ENCODE measurements around the gene MARCHF11.

Gene MARCHF11

GRCh38 chr5:16179511-16179935 is at the start of gene MARCHF11:
MARCHF11 (minus strand) TSS chr5:16179791; CDS start chr5:16179575, 216 bp downstream.
- DNase-seq (ENCODE audit: low spot score) = no peak

DNA sequence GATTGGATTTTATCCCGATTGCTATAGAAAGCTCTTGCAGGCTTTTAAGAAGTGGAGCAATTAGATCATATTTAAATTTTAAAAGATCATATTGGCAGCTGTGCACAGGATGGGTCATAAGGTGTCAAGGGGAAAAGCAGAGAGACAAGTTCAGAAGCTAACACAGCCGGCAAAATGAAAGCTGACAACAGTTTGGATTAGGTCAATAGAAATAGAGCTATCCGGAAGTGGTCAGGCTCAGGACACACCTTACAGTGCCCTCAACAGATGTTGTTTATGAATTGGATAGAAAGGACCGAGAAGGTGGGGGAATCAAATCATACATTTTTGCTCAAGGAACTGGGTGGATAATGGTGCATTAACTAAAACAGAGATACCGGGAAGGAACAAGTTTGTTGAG is 46.3 kb upstream of the MARCHF11 start:
- no peak for DNase-seq (ENCODE audit: low spot score)

GRCh38 chr5:16192311-16192710 is 12.7 kb upstream of the MARCHF11 start:
- no peak for DNase-seq (ENCODE audit: low spot score)

- DNase-seq (ENCODE audit: low spot score) = no peak
Observed at GRCh38 chr5:16180789-16181082, 1.1 kb upstream of the MARCHF11 start.

DNA sequence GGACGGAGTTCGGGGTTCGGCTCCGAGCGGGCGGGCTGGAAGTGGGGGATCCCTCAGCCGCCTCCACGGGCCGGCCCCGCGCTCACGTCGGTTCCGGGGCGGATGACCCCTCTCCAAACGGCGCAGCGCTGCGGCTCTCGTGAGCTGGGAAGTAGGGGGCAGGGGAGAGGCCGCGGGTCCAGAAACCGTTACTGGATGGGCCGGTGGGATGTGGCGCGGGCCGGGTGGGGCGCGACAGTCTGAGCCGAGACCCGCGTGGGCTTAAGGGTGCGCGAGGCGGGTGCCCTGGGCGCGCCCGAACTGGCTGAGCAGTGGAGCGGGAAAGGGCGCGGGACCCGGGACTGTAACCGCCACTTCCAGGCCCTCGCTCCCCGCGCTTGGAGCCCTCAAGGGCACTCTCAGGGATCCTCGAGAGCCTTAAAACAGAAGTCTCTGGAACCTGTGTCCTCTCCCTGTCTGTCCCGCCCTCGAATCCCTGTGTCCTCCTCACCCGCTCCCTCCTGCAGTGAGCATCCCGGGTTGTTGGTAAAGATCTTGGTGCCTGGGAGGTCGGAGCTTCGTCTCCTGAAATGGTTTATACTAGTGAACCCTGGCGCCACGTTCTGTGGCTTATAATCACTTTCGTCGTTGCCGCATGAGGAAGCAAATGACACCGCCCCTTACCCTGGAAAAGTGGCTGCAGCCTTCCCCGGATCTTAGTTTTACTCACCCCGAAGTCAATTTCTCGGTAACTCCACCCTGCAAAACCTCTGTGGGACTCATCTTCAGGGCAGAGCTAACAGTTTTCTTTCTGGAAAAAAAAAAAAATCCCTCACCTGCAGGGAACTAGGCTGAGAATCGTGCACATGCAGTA is 571 bp upstream of the MARCHF11 start:
- DNase-seq (ENCODE audit: low spot score) = no peak

- no peak for DNase-seq (ENCODE audit: low spot score)
Observed at GRCh38 chr5:16178745-16179372, 732 bp downstream of the MARCHF11 start.

- DNase-seq (ENCODE audit: low spot score) = no peak
Observed at GRCh38 chr5:16169550-16169949, 10.0 kb downstream of the MARCHF11 start.

DNA sequence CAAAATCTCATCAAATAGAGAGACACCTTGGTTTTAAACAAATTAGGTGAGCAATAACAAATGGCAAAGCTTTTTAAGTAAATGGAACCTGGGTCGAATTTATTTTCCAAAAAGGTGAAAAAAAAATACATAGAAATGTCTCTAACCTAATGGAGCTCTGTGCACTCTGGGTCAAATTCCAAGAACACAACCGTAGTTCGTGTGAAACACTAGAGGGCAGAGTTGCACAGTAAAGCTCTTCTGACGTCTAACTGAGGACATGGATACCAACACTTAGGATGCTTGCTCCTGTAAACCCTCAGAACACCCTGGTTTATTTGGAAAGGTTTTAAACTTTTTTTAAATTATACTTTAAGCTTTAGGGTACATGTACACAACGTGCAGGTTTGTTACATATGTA is 18.9 kb downstream of the MARCHF11 start:
- peak; percentile 75 for DNase-seq (ENCODE audit: low spot score)

GRCh38 chr5:16159636-16160035 is 20.0 kb downstream of the MARCHF11 start:
- DNase-seq (ENCODE audit: low spot score) = no peak

DNA sequence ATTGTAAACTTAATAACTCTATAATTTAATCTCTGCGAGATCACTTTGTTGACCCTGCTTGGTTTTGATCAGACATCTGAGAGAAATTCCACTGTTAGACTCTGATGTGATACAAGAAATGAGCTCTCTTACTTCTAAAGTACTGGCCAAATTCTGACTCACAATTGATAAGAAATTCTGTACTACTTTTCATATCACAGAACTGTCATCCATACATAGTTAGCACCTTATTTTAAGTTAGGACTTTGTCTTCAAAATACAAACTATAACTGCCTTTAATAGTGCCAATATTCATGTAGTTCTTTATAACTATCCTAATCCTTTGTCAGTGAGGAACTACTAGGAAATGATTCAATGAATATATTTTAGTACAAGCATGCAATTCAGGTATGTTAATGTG is 23.4 kb downstream of the MARCHF11 start:
- DNase-seq (ENCODE audit: low spot score) = no peak

DNA sequence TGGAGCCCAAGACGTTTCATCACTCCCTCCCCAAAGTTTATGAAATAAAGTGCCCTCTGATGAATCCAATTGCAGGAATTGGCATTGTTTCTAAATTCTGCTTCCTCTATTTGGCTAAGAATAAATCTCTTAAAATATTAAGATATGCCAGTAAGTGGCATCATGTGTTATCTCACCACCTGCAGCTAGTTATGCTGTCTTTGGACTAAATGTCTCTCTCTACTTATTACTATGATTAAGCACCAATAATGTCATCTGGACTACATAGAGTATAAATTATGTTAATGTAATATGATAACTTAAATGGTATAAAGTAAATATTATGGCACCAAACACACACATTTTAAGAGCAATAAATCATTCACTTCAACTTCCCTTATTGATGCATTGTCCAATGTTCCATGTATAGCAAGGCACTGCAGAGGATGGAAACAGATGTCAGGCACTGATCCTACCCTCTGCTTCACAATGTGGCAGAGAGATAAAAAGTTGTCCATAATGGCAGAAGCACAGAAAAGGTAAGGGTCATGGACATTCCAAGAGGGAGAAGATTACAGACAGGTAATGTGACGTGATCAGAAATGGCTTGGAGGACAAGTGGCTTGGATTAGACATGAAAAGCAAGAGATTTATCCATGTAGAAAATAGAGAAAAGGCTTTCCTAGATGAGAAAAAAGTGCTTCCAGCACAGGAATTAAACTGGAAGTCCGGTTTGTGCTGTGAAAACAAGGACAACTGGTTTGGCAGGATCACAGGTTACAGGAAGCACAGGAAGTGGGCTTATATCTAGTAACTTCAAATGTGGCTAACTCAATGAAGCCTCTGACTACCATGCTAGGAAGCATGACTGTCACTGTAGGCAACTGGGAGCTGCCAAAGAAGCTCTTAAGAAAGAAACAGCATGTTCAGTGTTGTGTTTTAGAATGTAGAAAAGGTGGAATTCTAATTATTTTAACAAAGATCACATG is 26.7 kb downstream of the MARCHF11 start:
- DNase-seq (ENCODE audit: low spot score) = no peak

GRCh38 chr5:16149621-16150020 is 30.0 kb downstream of the MARCHF11 start:
- DNase-seq (ENCODE audit: low spot score) = no peak

DNA sequence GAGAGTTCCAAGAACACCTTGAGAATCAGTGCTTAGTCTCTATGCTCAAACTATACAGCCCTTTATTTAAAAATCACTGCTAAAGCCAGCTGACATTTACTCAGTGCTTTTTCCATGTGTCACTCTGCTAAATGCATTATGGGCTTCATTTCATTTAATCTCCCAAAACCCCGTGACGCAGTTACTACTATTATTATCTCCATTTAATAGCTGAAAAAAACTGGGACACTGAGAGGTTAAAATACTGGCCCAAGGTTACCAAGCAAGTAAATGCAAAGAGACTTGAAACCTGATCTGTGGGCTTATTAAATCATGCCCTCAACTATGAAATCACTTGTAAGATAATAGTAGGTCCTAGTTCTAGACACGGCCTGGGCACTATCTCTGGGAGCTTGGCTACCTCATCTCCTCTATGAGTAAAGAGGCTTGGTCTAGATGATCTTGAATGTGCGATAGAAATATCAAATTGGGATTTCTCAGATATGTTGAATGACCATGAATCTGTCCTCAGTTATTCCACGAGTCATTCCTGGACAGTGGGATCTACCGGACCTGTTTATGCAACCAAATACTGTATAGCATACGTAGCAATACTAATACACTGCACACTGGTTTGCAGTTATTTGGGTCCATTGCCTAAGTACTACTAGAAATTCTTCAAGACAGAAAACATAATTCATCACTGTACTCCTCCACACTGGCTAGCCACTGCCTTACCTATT is 32.3 kb downstream of the MARCHF11 start:
- DNase-seq (ENCODE audit: low spot score) = no peak

DNA sequence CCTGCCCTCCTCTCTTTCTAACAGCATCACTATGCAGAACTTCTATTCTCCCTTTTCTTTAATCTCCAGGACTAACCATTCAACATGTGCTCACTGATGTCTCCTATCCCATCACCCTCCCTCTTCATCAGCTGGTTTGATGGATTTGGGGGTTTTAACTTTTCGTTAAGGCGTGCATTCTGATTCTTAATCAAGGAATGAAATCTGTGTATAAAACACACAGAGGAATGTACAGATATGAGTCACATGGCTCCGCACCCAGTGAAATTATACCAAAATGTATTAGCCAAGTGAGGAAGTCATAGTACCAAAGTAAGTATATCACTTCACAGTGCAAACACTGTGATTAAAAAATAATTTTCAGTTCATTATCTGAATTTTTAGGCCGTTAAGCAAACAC is 35.2 kb downstream of the MARCHF11 start:
- no peak for DNase-seq (ENCODE audit: low spot score)

DNA sequence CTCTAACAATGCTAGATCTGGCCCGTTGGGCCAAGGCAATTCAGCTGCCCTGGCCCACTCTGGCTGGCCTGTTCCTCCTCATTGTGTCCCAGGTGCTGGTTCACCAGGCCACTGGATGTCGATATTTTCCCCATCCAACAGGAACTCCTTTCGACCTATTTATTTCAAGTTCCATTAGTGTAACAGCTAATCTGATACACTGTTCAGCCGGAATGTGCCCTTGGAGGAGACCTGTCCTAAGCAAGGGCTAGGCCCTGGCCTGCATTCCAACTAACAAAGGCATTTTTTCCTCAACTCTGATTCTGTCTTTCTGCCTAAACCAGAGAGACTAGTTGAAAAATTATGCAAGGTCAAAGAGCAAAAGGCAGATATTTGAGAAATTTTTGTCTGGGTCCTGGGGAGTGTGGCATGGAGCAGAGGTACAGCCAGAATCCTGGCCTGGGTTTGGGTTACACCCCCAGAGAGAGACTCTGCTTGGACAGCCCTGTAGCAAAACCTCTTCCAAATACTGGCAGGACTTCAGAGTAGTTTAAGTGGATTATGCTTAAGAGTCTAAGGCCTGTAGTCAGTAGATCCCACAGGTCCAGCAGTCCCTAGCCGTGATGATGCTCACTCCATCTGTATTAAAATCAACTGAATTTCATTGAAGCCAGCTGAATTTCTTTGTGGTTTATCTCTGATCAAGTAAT is 36.1 kb downstream of the MARCHF11 start:
- DNase-seq (ENCODE audit: low spot score) = no peak

DNA sequence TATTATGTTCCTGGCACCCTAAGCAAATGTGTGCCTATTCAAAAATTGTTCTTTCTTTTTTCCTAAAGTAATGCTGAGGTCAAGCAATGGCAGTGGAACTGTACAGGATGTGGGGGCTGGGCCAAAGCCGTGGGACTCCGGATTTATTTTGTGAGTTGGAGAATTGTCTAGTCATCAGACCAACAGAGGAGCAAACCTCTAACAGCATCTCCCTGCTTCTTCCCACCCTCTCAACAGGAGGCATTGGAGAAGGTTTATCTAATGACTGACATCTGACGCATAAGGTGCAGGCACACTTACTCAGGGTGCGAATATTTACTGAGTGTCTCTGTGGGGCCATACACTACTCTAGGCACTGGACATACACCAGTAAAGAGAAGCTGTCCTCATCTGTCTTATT is 38.6 kb downstream of the MARCHF11 start:
- DNase-seq (ENCODE audit: low spot score) = no peak

GRCh38 chr5:16140417-16140816 is 39.2 kb downstream of the MARCHF11 start:
- DNase-seq (ENCODE audit: low spot score) = no peak

GRCh38 chr5:16137177-16137576 is 42.4 kb downstream of the MARCHF11 start:
- no peak for DNase-seq (ENCODE audit: low spot score)

DNA sequence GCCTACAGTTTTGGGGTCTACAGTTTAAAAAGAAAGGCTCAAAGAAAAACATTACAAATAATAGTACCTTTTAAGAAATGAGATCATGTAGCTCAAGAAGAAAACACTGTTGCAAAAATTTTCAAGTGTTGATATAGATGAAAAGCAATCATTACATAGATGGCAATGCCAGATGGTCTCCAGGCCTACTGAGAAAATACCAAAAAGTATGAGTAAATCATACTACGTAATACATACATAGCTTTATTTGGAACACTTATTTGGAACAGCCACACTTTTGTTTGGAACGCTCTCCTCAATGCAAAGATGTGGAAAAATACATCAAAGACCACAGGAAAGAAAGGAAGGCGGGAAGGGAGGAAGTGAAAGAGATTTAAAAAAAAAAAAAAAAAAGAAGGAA is 44.1 kb downstream of the MARCHF11 start:
- no peak for DNase-seq (ENCODE audit: low spot score)

DNA sequence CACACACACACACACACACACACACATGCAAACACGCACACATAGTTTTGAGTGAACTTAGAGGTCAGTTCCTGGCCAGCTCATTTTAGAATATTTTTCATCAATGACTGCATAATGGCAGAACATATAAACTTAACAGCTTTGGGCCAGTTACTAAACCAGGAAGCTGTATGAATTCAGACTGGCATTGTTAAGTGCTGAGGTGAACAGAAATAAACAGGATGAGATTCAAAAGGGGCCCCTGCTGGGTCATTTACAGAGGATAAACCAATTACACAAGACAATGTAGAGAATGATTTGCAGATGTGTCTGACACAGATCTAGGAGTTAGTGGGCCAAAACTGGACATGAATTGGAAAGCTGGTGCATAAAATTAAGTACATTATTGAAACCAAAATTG is 44.6 kb downstream of the MARCHF11 start:
- DNase-seq (ENCODE audit: low spot score) = no peak

- DNase-seq (ENCODE audit: low spot score) = no peak
Observed at GRCh38 chr5:16134204-16134603, 45.4 kb downstream of the MARCHF11 start.
